ENCODE results near the gene RYR2. TPM values are rescaled to one million over a fixed set of nuclear protein-coding genes. Genes with fewer than 3 reads are reported as not detected.
A peak's percentile ranks its signal among the peaks of the same experiment; 100 is the strongest.

The RYR2 gene
- total and polyA plus RNA-seq, 4 experiments from 2014 or later: not detected

- peaks cover 12% of the 10 kb centered on the region for H3K4me1 ChIP-seq (ENCODE audit: insufficient read depth, low read length)
- peak in 4 of 5 donors; percentile 41 to 52 (median 44) for DNase-seq
These were observed 694.5 kb downstream of the RYR2 start for GRCh38 chr1:237736372-237737029.

GRCh38 chr1:237737448-237737847 is 695.5 kb downstream of the RYR2 start:
- intact Hi-C loops (cut with micrococcal nuclease): no loop called here
- Histone ChIP-seq H3K4me1 (ENCODE audit: insufficient read depth, low read length) (peaks cover 12% of the 10 kb centered on the region), H3K27me3 (ENCODE audit: insufficient read depth, low read length) (no peaks in the 10 kb centered on the region), H3K36me3 (ENCODE audit: insufficient read depth, low read length) (no peaks in the 10 kb centered on the region), H3K9me3 (ENCODE audit: control insufficient read depth in 1 of 2, low read length in 2 of 2) (no peaks in the 10 kb centered on the region), H3K4me3 (ENCODE audit: low read length in 2 of 2) (no peak overlapping the region), H3K27ac (ENCODE audit: low read depth, low read length) (no peak overlapping the region)
- CTCF ChIA-PET (ENCODE audit: partially characterized antibody): no interaction called here
- H3K36me3 Mint-ChIP-seq: no peaks in the 10 kb centered on the region
- DNase-seq: no peak
- peaks cover 0 to 5% (median 3%) of the 10 kb centered on the region in 8 donors for H3K9me3 Mint-ChIP-seq
- no peaks in the 10 kb centered on the region for H3K27me3 Mint-ChIP-seq
- peaks cover 5 to 27% (median 11%) of the 10 kb centered on the region in 4 donors for H3K4me1 Mint-ChIP-seq
- H3K4me3 Mint-ChIP-seq: peak overlapping the region in 1 of 8 donors; percentile 10
- no peak overlapping the region for H3K27ac Mint-ChIP-seq
- POLR2A ChIA-PET (ENCODE audit: partially characterized antibody): no interaction called here

More at GRCh38 chr1:237736372-237737029, 694.5 kb downstream of the RYR2 start:
- peaks cover 0 to 5% (median 3%) of the 10 kb centered on the region in 8 donors for H3K9me3 Mint-ChIP-seq
- H3K4me1 Mint-ChIP-seq: peaks cover 5 to 27% (median 11%) of the 10 kb centered on the region in 4 donors
- H3K4me3 Mint-ChIP-seq: peak overlapping the region in 4 of 8 donors; percentile 5 to 61 (median 30)
- intact Hi-C loops (cut with micrococcal nuclease): no loop called here
- Histone ChIP-seq H3K4me3 (ENCODE audit: low read length in 2 of 2) (no peak overlapping the region), H3K36me3 (ENCODE audit: insufficient read depth, low read length) (no peaks in the 10 kb centered on the region), H3K27ac (ENCODE audit: low read depth, low read length) (no peak overlapping the region), H3K27me3 (ENCODE audit: insufficient read depth, low read length) (no peaks in the 10 kb centered on the region), H3K9me3 (ENCODE audit: control insufficient read depth in 1 of 2, low read length in 2 of 2) (no peaks in the 10 kb centered on the region)
- H3K36me3 Mint-ChIP-seq: no peaks in the 10 kb centered on the region
- ChIA-PET CTCF (ENCODE audit: partially characterized antibody) (no interaction called here), POLR2A (ENCODE audit: partially characterized antibody) (no interaction called here)
- no peaks in the 10 kb centered on the region for H3K27me3 Mint-ChIP-seq
- H3K27ac Mint-ChIP-seq: peak overlapping the region in 6 of 7 donors; percentile 0 to 79 (median 48)

- H3K9me3 Mint-ChIP-seq: peaks cover 0 to 5% (median 3%) of the 10 kb centered on the region in 8 donors
- no peak overlapping the region for H3K27ac Mint-ChIP-seq
These were observed 696.1 kb downstream of the RYR2 start for GRCh38 chr1:237737938-237738610.

GRCh38 chr1:237740846-237741245 is 698.9 kb downstream of the RYR2 start:
- no peak overlapping the region for H3K4me3 Mint-ChIP-seq
- peaks cover 12% of the 10 kb centered on the region for H3K4me1 ChIP-seq (ENCODE audit: insufficient read depth, low read length)
- CTCF ChIA-PET (ENCODE audit: partially characterized antibody): no interaction called here
- no peaks in the 10 kb centered on the region for H3K27me3 Mint-ChIP-seq
- POLR2A ChIA-PET (ENCODE audit: partially characterized antibody): no interaction called here
- H3K27ac ChIP-seq (ENCODE audit: low read depth, low read length): no peak overlapping the region
- H3K36me3 Mint-ChIP-seq: no peaks in the 10 kb centered on the region
- no peak overlapping the region for H3K27ac Mint-ChIP-seq
- H3K9me3 ChIP-seq (ENCODE audit: control insufficient read depth in 1 of 2, low read length in 2 of 2): no peaks in the 10 kb centered on the region
- peaks cover 5 to 21% (median 10%) of the 10 kb centered on the region in 4 donors for H3K4me1 Mint-ChIP-seq
- H3K4me3 ChIP-seq (ENCODE audit: low read length in 2 of 2): no peak overlapping the region
- DNase-seq: no peak
- H3K27me3 ChIP-seq (ENCODE audit: insufficient read depth, low read length): no peaks in the 10 kb centered on the region
- peaks cover 0 to 5% (median 1%) of the 10 kb centered on the region in 8 donors for H3K9me3 Mint-ChIP-seq
- no peaks in the 10 kb centered on the region for H3K36me3 ChIP-seq (ENCODE audit: insufficient read depth, low read length)
- intact Hi-C loops (cut with micrococcal nuclease): no loop called here

More at GRCh38 chr1:237737938-237738610, 696.1 kb downstream of the RYR2 start:
- ChIA-PET POLR2A (ENCODE audit: partially characterized antibody) (no interaction called here), CTCF (ENCODE audit: partially characterized antibody) (interaction anchor here (0.6 kb wide), 1 partner anchor 22 kb away, joined by 3 read pairs; no protein-coding TSS in a partner anchor)
- DNase-seq: no peak
- Mint-ChIP-seq H3K27me3 (no peaks in the 10 kb centered on the region), H3K36me3 (no peaks in the 10 kb centered on the region), H3K4me3 (peak overlapping the region in 1 of 8 donors; percentile 10), H3K4me1 (peaks cover 5 to 27% (median 11%) of the 10 kb centered on the region in 4 donors)
- Histone ChIP-seq H3K27ac (ENCODE audit: low read depth, low read length) (no peak overlapping the region), H3K4me1 (ENCODE audit: insufficient read depth, low read length) (peaks cover 12% of the 10 kb centered on the region), H3K27me3 (ENCODE audit: insufficient read depth, low read length) (no peaks in the 10 kb centered on the region), H3K36me3 (ENCODE audit: insufficient read depth, low read length) (no peaks in the 10 kb centered on the region), H3K4me3 (ENCODE audit: low read length in 2 of 2) (no peak overlapping the region), H3K9me3 (ENCODE audit: control insufficient read depth in 1 of 2, low read length in 2 of 2) (no peaks in the 10 kb centered on the region)
- intact Hi-C loops (cut with micrococcal nuclease): no loop called here

GRCh38 chr1:237745545-237745944 is 703.6 kb downstream of the RYR2 start:
- H3K4me3 ChIP-seq (ENCODE audit: low read length in 2 of 2): no peak overlapping the region
- POLR2A ChIA-PET (ENCODE audit: partially characterized antibody): no interaction called here
- H3K27ac ChIP-seq (ENCODE audit: low read depth, low read length): no peak overlapping the region
- H3K36me3 ChIP-seq (ENCODE audit: insufficient read depth, low read length): no peaks in the 10 kb centered on the region
- Mint-ChIP-seq H3K4me3 (no peak overlapping the region), H3K27me3 (no peaks in the 10 kb centered on the region), H3K9me3 (peaks cover 0 to 2% (median 0%) of the 10 kb centered on the region in 8 donors), H3K27ac (no peak overlapping the region), H3K4me1 (no peaks in the 10 kb centered on the region), H3K36me3 (no peaks in the 10 kb centered on the region)
- DNase-seq: no peak
- H3K4me1 ChIP-seq (ENCODE audit: insufficient read depth, low read length): no peaks in the 10 kb centered on the region
- no peaks in the 10 kb centered on the region for H3K27me3 ChIP-seq (ENCODE audit: insufficient read depth, low read length)
- H3K9me3 ChIP-seq (ENCODE audit: control insufficient read depth in 1 of 2, low read length in 2 of 2): no peaks in the 10 kb centered on the region
- CTCF ChIA-PET (ENCODE audit: partially characterized antibody): no interaction called here
- intact Hi-C loops (cut with micrococcal nuclease): no loop called here

- Mint-ChIP-seq H3K9me3 (no peaks in the 10 kb centered on the region), H3K36me3 (no peaks in the 10 kb centered on the region), H3K4me3 (no peak overlapping the region), H3K4me1 (no peaks in the 10 kb centered on the region), H3K27me3 (no peaks in the 10 kb centered on the region), H3K27ac (no peak overlapping the region)
- Histone ChIP-seq H3K27ac (ENCODE audit: low read depth, low read length) (no peak overlapping the region), H3K4me3 (ENCODE audit: low read length in 2 of 2) (no peak overlapping the region), H3K27me3 (ENCODE audit: insufficient read depth, low read length) (no peaks in the 10 kb centered on the region), H3K36me3 (ENCODE audit: insufficient read depth, low read length) (no peaks in the 10 kb centered on the region), H3K4me1 (ENCODE audit: insufficient read depth, low read length) (no peaks in the 10 kb centered on the region), H3K9me3 (ENCODE audit: control insufficient read depth in 1 of 2, low read length in 2 of 2) (no peaks in the 10 kb centered on the region)
- POLR2A ChIA-PET (ENCODE audit: partially characterized antibody): no interaction called here
- CTCF ChIA-PET (ENCODE audit: partially characterized antibody): interaction anchor here (0.6 kb wide), 1 partner anchor 16 kb away, joined by 3 read pairs; no protein-coding TSS in a partner anchor
- intact Hi-C loops (cut with micrococcal nuclease): no loop called here
- DNase-seq: no peak
These were observed 706.4 kb downstream of the RYR2 start for GRCh38 chr1:237748171-237748960.

GRCh38 chr1:237749122-237749521 is 707.1 kb downstream of the RYR2 start:
- intact Hi-C loops (cut with micrococcal nuclease): no loop called here
- Mint-ChIP-seq H3K4me3 (no peak overlapping the region), H3K27me3 (no peaks in the 10 kb centered on the region), H3K9me3 (no peaks in the 10 kb centered on the region), H3K27ac (no peak overlapping the region), H3K36me3 (no peaks in the 10 kb centered on the region), H3K4me1 (no peaks in the 10 kb centered on the region)
- Histone ChIP-seq H3K36me3 (ENCODE audit: insufficient read depth, low read length) (no peaks in the 10 kb centered on the region), H3K27ac (ENCODE audit: low read depth, low read length) (no peak overlapping the region), H3K9me3 (ENCODE audit: control insufficient read depth in 1 of 2, low read length in 2 of 2) (no peaks in the 10 kb centered on the region), H3K27me3 (ENCODE audit: insufficient read depth, low read length) (no peaks in the 10 kb centered on the region), H3K4me3 (ENCODE audit: low read length in 2 of 2) (no peak overlapping the region), H3K4me1 (ENCODE audit: insufficient read depth, low read length) (no peaks in the 10 kb centered on the region)
- ChIA-PET CTCF (ENCODE audit: partially characterized antibody) (no interaction called here), POLR2A (ENCODE audit: partially characterized antibody) (no interaction called here)
- no peak for DNase-seq

Measured in CD4-positive, alpha-beta memory T cell (primary cell).